ENCODE results near the gene SOAT2.
A peak's percentile ranks its signal among the peaks of the same experiment; 100 is the strongest.

Gene SOAT2

DNA sequence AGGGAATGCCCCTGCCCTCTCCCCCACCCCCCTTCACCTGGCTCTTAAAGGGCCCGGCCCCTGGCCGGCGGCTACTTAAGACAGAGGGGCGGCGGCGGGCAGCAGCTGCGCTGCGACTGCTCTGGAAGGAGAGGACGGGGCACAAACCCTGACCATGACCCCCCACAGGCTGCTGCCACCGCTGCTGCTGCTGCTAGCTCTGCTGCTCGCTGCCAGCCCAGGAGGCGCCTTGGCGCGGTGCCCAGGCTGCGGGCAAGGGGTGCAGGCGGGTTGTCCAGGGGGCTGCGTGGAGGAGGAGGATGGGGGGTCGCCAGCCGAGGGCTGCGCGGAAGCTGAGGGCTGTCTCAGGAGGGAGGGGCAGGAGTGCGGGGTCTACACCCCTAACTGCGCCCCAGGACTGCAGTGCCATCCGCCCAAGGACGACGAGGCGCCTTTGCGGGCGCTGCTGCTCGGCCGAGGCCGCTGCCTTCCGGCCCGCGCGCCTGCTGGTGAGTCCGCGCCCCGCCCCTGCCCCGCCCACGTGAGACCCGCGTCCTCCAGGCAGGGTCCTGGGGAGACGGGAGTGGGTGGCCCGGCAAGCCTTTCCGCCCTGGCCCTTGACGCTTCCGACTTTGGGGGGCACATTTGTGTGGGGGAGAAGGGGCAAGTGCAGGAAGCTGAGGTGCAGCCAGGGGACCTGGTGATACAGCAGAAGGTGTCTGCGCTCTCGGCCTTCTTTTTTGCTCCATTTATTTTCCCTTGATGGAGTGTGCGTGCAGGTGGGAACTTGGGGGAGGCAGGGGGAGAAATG is 5.5 kb upstream of the SOAT2 start, which contains the start of gene IGFBP6:
Gene IGFBP6, plus strand, starts transcription at position 104 of the 790 bp plus-strand sequence. Its CDS starts 51 bp downstream, at position 155.
- H3K79me1 ChIP-seq (replicated peaks; ENCODE audit: low read length, poor library complexity, severe bottlenecking), result no peaks in the 10 kb centered on the region
- peak within 1 kb of the TSS; percentile 99 for H4K8ac ChIP-seq (ENCODE audit: low read length)
- H3K9ac ChIP-seq (ENCODE audit: low read length), result peak within 1 kb of the TSS; percentile 94
- H3K4me3 ChIP-seq (ENCODE audit: insufficient read depth in 1 of 2, low read depth in 1 of 2, low read length in 2 of 2), result peak within 1 kb of the TSS; percentile 66 to 85
- peaks cover 0 to 9% of the 10 kb centered on the region in 2 experiments for H3K27me3 ChIP-seq (ENCODE audit: control insufficient read depth in 1 of 2, insufficient read depth in 1 of 2, low read length in 2 of 2)
- peak within 1 kb of the TSS; percentile 97 for H4K91ac ChIP-seq (ENCODE audit: low read length)
- DNase-seq, result peak; percentile 56
- H3K4me1 ChIP-seq (ENCODE audit: control insufficient read depth, insufficient read depth, low read depth, low read length), result peaks cover 25% of the 10 kb centered on the region
- H3K9me3 ChIP-seq (ENCODE audit: control insufficient read depth, low read length), result no peaks in the 10 kb centered on the region
- H2BK12ac ChIP-seq (ENCODE audit: low read length in 2 of 2), result peak within 1 kb of the TSS; percentile 80 to 92
- H3K18ac ChIP-seq (ENCODE audit: low read depth in 1 of 2, low read length in 2 of 2), result peak within 1 kb of the TSS; percentile 94 to 98
- H2BK120ac ChIP-seq (ENCODE audit: low read depth, low read length), result peak within 1 kb of the TSS; percentile 97
- H3K36me3 ChIP-seq (ENCODE audit: control insufficient read depth in 1 of 2, insufficient read depth in 2 of 2, low read depth in 1 of 2, low read length in 2 of 2), result peaks cover 0 to 28% of the 10 kb centered on the region in 2 experiments
- H3K4ac ChIP-seq (ENCODE audit: low read depth in 1 of 2, low read length in 2 of 2), result peak within 1 kb of the TSS; percentile 92 to 96
- H2BK15ac ChIP-seq (ENCODE audit: low read depth, poor library complexity, severe bottlenecking), result peak within 1 kb of the TSS; percentile 77
- H2BK5ac ChIP-seq (ENCODE audit: low read depth, low read length, poor library complexity, severe bottlenecking), result peak within 1 kb of the TSS; percentile 25
- H3K27ac ChIP-seq (ENCODE audit: low read length, poor library complexity, severe bottlenecking), result peak within 1 kb of the TSS; percentile 31
- peak within 1 kb of the TSS; percentile 28 for H2AK5ac ChIP-seq (ENCODE audit: low read length, severe bottlenecking)
- peak within 1 kb of the TSS; percentile 100 for H3K4me2 ChIP-seq (ENCODE audit: low read length, poor library complexity, severe bottlenecking)
- peak within 1 kb of the TSS; percentile 68 for H2AFZ ChIP-seq (ENCODE audit: low read depth, low read length)
- under 1% methylated on average over 50 of the region's 51 CpGs for WGBS
- H3K14ac ChIP-seq (ENCODE audit: low read length in 2 of 2), result peak within 1 kb of the TSS in 1 of 2 experiments; percentile 96
- peak within 1 kb of the TSS; percentile 31 to 90 for H3K23ac ChIP-seq (ENCODE audit: low read length in 2 of 2)

DNA sequence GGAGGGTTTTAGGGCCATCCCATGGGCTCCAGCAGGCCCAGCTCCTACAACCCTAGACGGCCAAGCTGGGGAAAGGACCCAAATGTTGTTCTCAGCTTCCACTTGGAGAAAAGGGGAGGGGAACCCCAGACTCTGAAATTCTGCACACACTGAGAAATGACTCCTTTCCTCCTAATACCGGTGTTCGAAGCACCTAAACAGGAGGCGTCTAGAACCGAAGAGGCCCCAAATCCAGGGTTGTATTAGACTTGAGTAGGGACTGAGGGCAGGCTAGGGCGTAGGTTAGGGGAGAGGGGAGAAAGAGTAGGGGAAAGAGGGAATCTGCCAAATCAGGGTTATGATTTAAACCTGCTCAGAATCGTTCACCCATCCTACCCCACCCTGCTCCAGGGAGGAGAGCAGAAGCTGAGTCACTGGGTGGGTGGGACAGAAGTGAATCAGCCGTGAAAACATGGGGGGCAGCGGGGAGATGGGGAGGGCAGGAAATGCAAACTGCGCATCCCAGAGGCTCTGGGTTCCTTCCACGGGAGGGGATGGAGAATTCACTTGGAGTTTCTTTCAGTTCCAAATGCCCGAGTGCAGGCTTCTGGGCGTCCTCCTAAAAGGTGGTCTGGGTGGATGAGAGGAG is 4.8 kb upstream of the SOAT2 start:
- H2BK5ac ChIP-seq (ENCODE audit: low read depth, low read length, poor library complexity, severe bottlenecking), result no peak overlapping the region
- H3K27ac ChIP-seq (ENCODE audit: low read length, poor library complexity, severe bottlenecking), result peak overlapping the region; percentile 72
- 10% methylated on average over 11 of the region's 13 CpGs for WGBS
- peak overlapping the region; percentile 4 to 54 for H3K4ac ChIP-seq (ENCODE audit: low read depth in 1 of 2, low read length in 2 of 2)
- DNase-seq, result peak; percentile 57
- peak overlapping the region; percentile 34 to 87 for H3K18ac ChIP-seq (ENCODE audit: low read depth in 1 of 2, low read length in 2 of 2)
- no peaks in the 10 kb centered on the region for H3K79me1 ChIP-seq (replicated peaks; ENCODE audit: low read length, poor library complexity, severe bottlenecking)
- H3K14ac ChIP-seq (ENCODE audit: low read length in 2 of 2), result no peak overlapping the region
- peaks cover 0 to 33% of the 10 kb centered on the region in 2 experiments for H3K36me3 ChIP-seq (ENCODE audit: control insufficient read depth in 1 of 2, insufficient read depth in 2 of 2, low read depth in 1 of 2, low read length in 2 of 2)
- peak overlapping the region; percentile 28 for H2AK5ac ChIP-seq (ENCODE audit: low read length, severe bottlenecking)
- H3K4me2 ChIP-seq (ENCODE audit: low read length, poor library complexity, severe bottlenecking), result peak overlapping the region; percentile 100
- H4K91ac ChIP-seq (ENCODE audit: low read length), result peak overlapping the region; percentile 19
- no peaks in the 10 kb centered on the region for H3K9me3 ChIP-seq (ENCODE audit: control insufficient read depth, low read length)
- H2BK12ac ChIP-seq (ENCODE audit: low read length in 2 of 2), result peak overlapping the region; percentile 43 to 54
- H2BK15ac ChIP-seq (ENCODE audit: low read depth, poor library complexity, severe bottlenecking), result peak overlapping the region; percentile 71
- H3K23ac ChIP-seq (ENCODE audit: low read length in 2 of 2), result no peak overlapping the region
- peak overlapping the region; percentile 66 to 85 for H3K4me3 ChIP-seq (ENCODE audit: insufficient read depth in 1 of 2, low read depth in 1 of 2, low read length in 2 of 2)
- H2BK120ac ChIP-seq (ENCODE audit: low read depth, low read length), result peak overlapping the region; percentile 97
- peak overlapping the region; percentile 36 for H2AFZ ChIP-seq (ENCODE audit: low read depth, low read length)
- H3K9ac ChIP-seq (ENCODE audit: low read length), result peak overlapping the region; percentile 94
- H3K27me3 ChIP-seq (ENCODE audit: control insufficient read depth in 1 of 2, insufficient read depth in 1 of 2, low read length in 2 of 2), result peaks cover 0 to 9% of the 10 kb centered on the region in 2 experiments
- peaks cover 25% of the 10 kb centered on the region for H3K4me1 ChIP-seq (ENCODE audit: control insufficient read depth, insufficient read depth, low read depth, low read length)
- H4K8ac ChIP-seq (ENCODE audit: low read length), result peak overlapping the region; percentile 99

DNA sequence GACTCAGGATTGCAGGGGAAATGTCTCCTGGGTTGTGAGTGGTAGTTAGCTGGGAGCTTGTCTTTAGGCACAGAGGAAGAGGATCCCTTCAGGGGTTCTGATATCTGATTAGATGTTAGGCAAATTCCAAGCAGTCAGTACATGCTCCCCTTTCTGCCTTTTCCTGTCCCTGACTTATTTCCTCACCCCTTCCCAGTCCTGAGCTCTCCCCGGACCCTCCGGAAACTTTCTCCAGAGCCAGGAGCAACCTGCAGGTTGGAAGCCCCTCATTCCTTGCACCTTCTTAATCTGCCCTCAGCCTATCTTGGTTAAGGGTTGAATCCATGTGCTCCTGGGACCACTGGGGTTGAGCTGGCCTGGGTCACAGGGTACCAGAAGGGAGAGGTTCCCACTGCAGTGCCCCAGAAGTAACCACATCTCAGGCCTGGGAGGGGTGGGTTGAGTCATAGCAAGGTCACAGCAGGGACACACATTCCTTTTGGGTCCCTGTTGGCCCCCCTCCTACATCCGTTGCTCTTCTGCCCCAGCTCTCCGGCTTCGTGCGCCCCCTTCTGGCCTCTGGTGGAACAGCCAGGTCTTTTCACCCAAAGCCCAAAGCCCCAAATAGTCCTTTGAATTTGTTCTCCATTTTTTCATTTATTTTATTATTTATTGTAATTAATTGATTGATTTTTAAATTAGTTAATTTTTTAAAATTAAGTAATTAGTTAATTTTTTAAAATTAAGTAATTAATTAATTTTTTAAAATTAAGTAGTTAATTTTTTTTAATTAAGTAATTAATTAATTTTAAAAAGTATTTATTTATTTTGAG is 4.0 kb upstream of the SOAT2 start:
- H4K91ac ChIP-seq (ENCODE audit: low read length), result peak overlapping the region; percentile 56
- H3K79me1 ChIP-seq (replicated peaks; ENCODE audit: low read length, poor library complexity, severe bottlenecking), result no peaks in the 10 kb centered on the region
- H2AFZ ChIP-seq (ENCODE audit: low read depth, low read length), result peak overlapping the region; percentile 7
- H2BK12ac ChIP-seq (ENCODE audit: low read length in 2 of 2), result peak overlapping the region in 1 of 2 experiments; percentile 43
- H3K4me2 ChIP-seq (ENCODE audit: low read length, poor library complexity, severe bottlenecking), result peak overlapping the region; percentile 100
- no peak overlapping the region for H3K23ac ChIP-seq (ENCODE audit: low read length in 2 of 2)
- peak overlapping the region; percentile 46 for H4K8ac ChIP-seq (ENCODE audit: low read length)
- peaks cover 0 to 9% of the 10 kb centered on the region in 2 experiments for H3K27me3 ChIP-seq (ENCODE audit: control insufficient read depth in 1 of 2, insufficient read depth in 1 of 2, low read length in 2 of 2)
- WGBS, result 10% methylated on average over 6 of the region's 6 CpGs
- peak overlapping the region; percentile 72 for H3K27ac ChIP-seq (ENCODE audit: low read length, poor library complexity, severe bottlenecking)
- H3K4me3 ChIP-seq (ENCODE audit: insufficient read depth in 1 of 2, low read depth in 1 of 2, low read length in 2 of 2), result peak overlapping the region in 1 of 2 experiments; percentile 85
- H3K18ac ChIP-seq (ENCODE audit: low read depth in 1 of 2, low read length in 2 of 2), result peak overlapping the region; percentile 1 to 72
- H3K36me3 ChIP-seq (ENCODE audit: control insufficient read depth in 1 of 2, insufficient read depth in 2 of 2, low read depth in 1 of 2, low read length in 2 of 2), result peaks cover 0 to 33% of the 10 kb centered on the region in 2 experiments
- H3K4ac ChIP-seq (ENCODE audit: low read depth in 1 of 2, low read length in 2 of 2), result peak overlapping the region; percentile 54 to 73
- H3K14ac ChIP-seq (ENCODE audit: low read length in 2 of 2), result no peak overlapping the region
- H3K4me1 ChIP-seq (ENCODE audit: control insufficient read depth, insufficient read depth, low read depth, low read length), result peaks cover 29% of the 10 kb centered on the region
- H2BK5ac ChIP-seq (ENCODE audit: low read depth, low read length, poor library complexity, severe bottlenecking), result no peak overlapping the region
- peak overlapping the region; percentile 94 for H3K9ac ChIP-seq (ENCODE audit: low read length)
- no peaks in the 10 kb centered on the region for H3K9me3 ChIP-seq (ENCODE audit: control insufficient read depth, low read length)
- H2AK5ac ChIP-seq (ENCODE audit: low read length, severe bottlenecking), result peak overlapping the region; percentile 86
- peak; percentile 95 for DNase-seq
- peak overlapping the region; percentile 13 for H2BK120ac ChIP-seq (ENCODE audit: low read depth, low read length)
- peak overlapping the region; percentile 55 for H2BK15ac ChIP-seq (ENCODE audit: low read depth, poor library complexity, severe bottlenecking)
